ENCODE results near the gene MPZL2.
"Not testable (repeated sequence)": the region's sequence is repeated elsewhere in the genome, so short reads cannot be mapped to it uniquely, and the experiment has no call there.

MPZL2 gene

GRCh38 chr11:118263695-118264568 is at the start of gene MPZL2:
MPZL2 (minus strand) TSS chr11:118264297; CDS start chr11:118264153, 144 bp downstream.
- peak; percentile 86 for DNase-seq (ENCODE audit: low spot score)

- no peak for DNase-seq (ENCODE audit: low spot score)
Measured at GRCh38 chr11:118313242-118313641, 49.1 kb upstream of the MPZL2 start.

- DNase-seq (ENCODE audit: low spot score), result no peak
Measured at GRCh38 chr11:118312328-118312727, 48.2 kb upstream of the MPZL2 start.

GRCh38 chr11:118311518-118311917 is 47.4 kb upstream of the MPZL2 start:
- no peak for DNase-seq (ENCODE audit: low spot score)

- DNase-seq (ENCODE audit: low spot score), result no peak
Measured at GRCh38 chr11:118310781-118311485, 46.8 kb upstream of the MPZL2 start.

- no peak for DNase-seq (ENCODE audit: low spot score)
Measured at GRCh38 chr11:118310271-118310670, 46.2 kb upstream of the MPZL2 start.

- DNase-seq (ENCODE audit: low spot score), result not testable (repeated sequence)
Measured at GRCh38 chr11:118308995-118309528, 45.0 kb upstream of the MPZL2 start.

GRCh38 chr11:118306556-118306955 is 42.5 kb upstream of the MPZL2 start:
- peak; percentile 10 for DNase-seq (ENCODE audit: low spot score)

- DNase-seq (ENCODE audit: low spot score), result no peak
Measured at GRCh38 chr11:118305726-118306125, 41.6 kb upstream of the MPZL2 start.

GRCh38 chr11:118304568-118305248 is 40.6 kb upstream of the MPZL2 start, which contains the start of gene CD3E:
CD3E (plus strand) TSS chr11:118304730; CDS start chr11:118304953, 223 bp downstream.
- no peak for DNase-seq (ENCODE audit: low spot score)

- DNase-seq (ENCODE audit: low spot score), result no peak
Measured at GRCh38 chr11:118304227-118304567, 40.1 kb upstream of the MPZL2 start.

GRCh38 chr11:118301600-118302195 is 37.6 kb upstream of the MPZL2 start:
- DNase-seq (ENCODE audit: low spot score), result no peak

GRCh38 chr11:118295815-118296454 is 31.8 kb upstream of the MPZL2 start:
- DNase-seq (ENCODE audit: low spot score), result peak; percentile 82

- DNase-seq (ENCODE audit: low spot score), result no peak
Measured at GRCh38 chr11:118295199-118295598, 31.1 kb upstream of the MPZL2 start.

GRCh38 chr11:118294053-118294452 is 30.0 kb upstream of the MPZL2 start:
- DNase-seq (ENCODE audit: low spot score), result no peak

GRCh38 chr11:118291477-118292135 is 27.5 kb upstream of the MPZL2 start:
- no peak for DNase-seq (ENCODE audit: low spot score)

GRCh38 chr11:118290923-118291322 is 26.8 kb upstream of the MPZL2 start:
- DNase-seq (ENCODE audit: low spot score), result peak; percentile 60

GRCh38 chr11:118289401-118289800 is 25.3 kb upstream of the MPZL2 start:
- DNase-seq (ENCODE audit: low spot score), result no peak

- peak; percentile 55 for DNase-seq (ENCODE audit: low spot score)
Measured at GRCh38 chr11:118287006-118287405, 22.9 kb upstream of the MPZL2 start.

GRCh38 chr11:118286545-118286944 is 22.4 kb upstream of the MPZL2 start:
- peak; percentile 44 for DNase-seq (ENCODE audit: low spot score)
